HCT116 (cell line): ENCODE data around the gene ATL2.

Source experiments
- CEBPB ChIP-seq: IDR thresholded peaks from 2 replicates; pipeline ENCODE4 v1.6.1; 2012; ENCODE audit warnings: low read depth
- CTCF ChIP-seq, 3 experiments: fragments of 200-600 bp in 1 of 3; sonication (generic) in 1 of 3; IDR thresholded peaks in 2 of 3; conservative IDR thresholded peaks in 1 of 3; 2 replicates each; pipeline ENCODE4 v1.5.1; 2012 to 2017; ENCODE audit warnings: low read depth in 2 of 3, low read length in 2 of 3, antibody characterized with exemption in 1 of 3, borderline replicate concordance in 1 of 3, control low read depth in 1 of 3, mild to moderate bottlenecking in 1 of 3, mixed read lengths in 1 of 3, mixed run types in 1 of 3, moderate library complexity in 1 of 3; ENCODE audit not compliant: insufficient read depth in 1 of 3
- EZH2 ChIP-seq: fragments of 200-600 bp; sonication (generic); IDR thresholded peaks from 2 replicates; pipeline ENCODE4 v1.6.1; 2017; ENCODE audit warnings: antibody characterized with exemption, mixed run types
- EZH2phosphoT487 ChIP-seq: fragments of 200-600 bp; IDR thresholded peaks from 2 replicates; pipeline ENCODE4 v1.6.1; 2018; ENCODE audit warnings: antibody characterized with exemption, borderline replicate concordance
- SP1 ChIP-seq: IDR thresholded peaks from 2 replicates; pipeline ENCODE4 v1.6.1; 2012; ENCODE audit warnings: low read depth

- TF ChIP-seq CTCF (IDR thresholded peaks at IDR 0.05 in 2 of 3, conservative IDR thresholded peaks at IDR 0.05 in 1 of 3; ENCODE audit: borderline replicate concordance in 1 of 3, insufficient read depth in 1 of 3, low read depth in 2 of 3, low read length in 2 of 3), result no peak
- TF ChIP-seq SP1, result no peak
- no peak for TF ChIP-seq CEBPB
- no peak for TF ChIP-seq EZH2phosphoT487
- no peak for TF ChIP-seq EZH2
These were observed 108.3 kb downstream of the ATL2 start for GRCh38 chr2:38268691-38269327.
